ENCODE measurements around the gene ZNF678.
"Not testable (repeated sequence)": the region's sequence is repeated elsewhere in the genome, so short reads cannot be mapped to it uniquely, and the experiment has no call there.

The ZNF678 gene

DNA sequence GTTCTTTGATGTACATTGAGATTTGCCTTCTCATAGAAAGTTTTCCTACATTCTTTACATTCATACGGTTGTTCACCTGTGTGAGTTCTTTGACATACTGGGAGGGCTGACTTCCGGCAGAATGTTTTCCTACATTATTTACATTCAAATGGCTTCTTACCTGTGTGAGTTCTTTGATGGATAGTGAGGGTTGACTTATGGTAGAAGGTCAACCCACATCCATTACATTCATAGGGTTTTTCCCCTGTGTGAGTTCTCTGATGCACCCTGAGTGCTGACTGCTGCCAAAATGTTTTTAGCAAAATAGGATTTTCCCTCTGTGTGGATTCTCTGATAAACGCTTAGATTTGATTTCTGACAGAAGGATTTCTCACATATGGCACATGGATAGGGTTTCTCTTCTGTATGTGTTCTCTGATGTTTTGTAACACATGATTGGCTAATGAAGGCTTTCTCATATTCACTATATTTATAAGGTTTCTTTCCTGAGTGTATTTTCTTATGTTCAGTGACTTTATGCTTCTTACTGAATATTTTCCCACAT is 134.0 kb downstream of the ZNF678 start:
- Mint-ChIP-seq H3K27ac (no peak overlapping the region), H3K27me3 (peaks cover 3% of the 10 kb centered on the region), H3K36me3 (ENCODE audit: low read depth) (peaks cover 6% of the 10 kb centered on the region), H3K4me3 (no peak overlapping the region), H3K9me3 (peaks cover 52% of the 10 kb centered on the region), H3K4me1 (ENCODE audit: low read depth) (no peaks in the 10 kb centered on the region)

DNA sequence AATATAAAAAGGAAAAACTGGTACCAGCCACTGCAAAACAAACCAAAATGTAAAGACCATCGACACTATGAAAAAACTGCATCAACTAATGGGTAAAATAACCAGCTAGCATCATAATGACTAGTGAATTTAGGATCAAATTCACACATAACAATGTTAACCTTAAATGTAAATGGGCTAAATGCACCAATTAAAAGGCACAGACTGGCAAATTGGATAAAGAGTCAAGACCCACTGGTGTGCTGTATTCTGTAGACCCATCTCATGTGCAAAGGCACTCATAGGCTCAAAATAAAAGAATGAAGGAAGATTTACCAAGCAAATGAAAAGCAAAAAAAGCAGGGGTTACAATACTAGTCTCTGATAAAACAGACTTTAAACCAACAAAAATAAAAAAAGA is 138.3 kb downstream of the ZNF678 start:
- H3K36me3 Mint-ChIP-seq (ENCODE audit: low read depth); H3K27me3 Mint-ChIP-seq; H3K27ac Mint-ChIP-seq; H3K4me3 Mint-ChIP-seq; H3K4me1 Mint-ChIP-seq (ENCODE audit: low read depth): not testable (repeated sequence)
- peaks cover 52% of the 10 kb centered on the region for H3K9me3 Mint-ChIP-seq

GRCh38 chr1:227707846-227708245 is 144.5 kb downstream of the ZNF678 start:
- Mint-ChIP-seq H3K9me3 (peaks cover 30% of the 10 kb centered on the region), H3K27ac (no peak overlapping the region), H3K4me3 (no peak overlapping the region)

DNA sequence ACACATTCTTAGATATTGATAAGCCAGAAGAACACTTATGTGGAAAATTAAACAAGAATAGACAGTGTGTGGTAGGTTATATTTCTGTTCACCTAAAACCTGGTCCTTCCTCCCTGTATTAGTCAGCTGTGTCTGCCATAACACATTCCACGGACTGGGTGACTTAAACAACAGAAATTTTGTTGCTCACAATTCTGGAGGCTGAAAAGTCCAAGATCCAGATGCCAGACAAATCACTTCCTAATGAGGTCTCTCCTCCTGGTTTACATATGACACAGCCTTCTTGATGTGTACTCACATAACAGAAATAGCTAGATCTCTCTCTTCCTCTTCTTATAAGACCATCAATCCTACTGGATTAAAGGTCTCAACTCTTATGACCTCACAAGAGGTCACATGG is 146.1 kb downstream of the ZNF678 start:
- H3K27ac Mint-ChIP-seq = no peak overlapping the region
- H3K36me3 Mint-ChIP-seq (ENCODE audit: low read depth) = peaks cover 7% of the 10 kb centered on the region
- no peak overlapping the region for H3K4me3 Mint-ChIP-seq
- peaks cover 8% of the 10 kb centered on the region for H3K4me1 Mint-ChIP-seq (ENCODE audit: low read depth)
- peaks cover 8% of the 10 kb centered on the region for H3K27me3 Mint-ChIP-seq
- H3K9me3 Mint-ChIP-seq = peaks cover 30% of the 10 kb centered on the region

More at GRCh38 chr1:227707846-227708245, 144.5 kb downstream of the ZNF678 start:
- H3K36me3 Mint-ChIP-seq (ENCODE audit: low read depth) = peaks cover 7% of the 10 kb centered on the region
- H3K4me1 Mint-ChIP-seq (ENCODE audit: low read depth) = peaks cover 8% of the 10 kb centered on the region
- H3K27me3 Mint-ChIP-seq = peaks cover 3% of the 10 kb centered on the region

DNA sequence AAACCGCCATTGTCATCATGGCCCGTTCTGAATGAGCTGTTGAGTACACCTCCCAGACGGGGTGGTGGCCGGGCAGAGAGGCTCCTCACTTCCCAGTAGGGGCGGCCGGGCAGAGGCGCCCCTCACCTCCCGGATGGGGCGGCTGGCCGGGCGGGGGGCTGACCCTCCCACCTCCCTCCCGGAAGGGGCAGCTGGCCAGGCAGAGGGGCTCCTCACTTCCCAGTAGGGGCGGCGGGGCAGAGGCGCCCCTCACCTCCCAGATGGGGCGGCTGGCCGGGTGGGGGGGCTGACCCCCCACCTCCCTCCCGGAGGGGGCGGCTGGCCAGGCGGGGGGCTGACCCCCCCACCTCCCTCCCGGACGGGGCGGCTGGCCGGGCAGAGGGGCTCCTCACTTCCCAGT is 147.1 kb downstream of the ZNF678 start:
- H3K27me3 Mint-ChIP-seq = peaks cover 13% of the 10 kb centered on the region
- H3K36me3 Mint-ChIP-seq (ENCODE audit: low read depth); H3K4me3 Mint-ChIP-seq; H3K27ac Mint-ChIP-seq; H3K4me1 Mint-ChIP-seq (ENCODE audit: low read depth): not testable (repeated sequence)
- H3K9me3 Mint-ChIP-seq = peaks cover 38% of the 10 kb centered on the region

GRCh38 chr1:227712648-227713047 is 149.3 kb downstream of the ZNF678 start:
- Mint-ChIP-seq H3K27me3 (peaks cover 13% of the 10 kb centered on the region), H3K9me3 (peaks cover 53% of the 10 kb centered on the region), H3K4me3 (no peak overlapping the region), H3K36me3 (ENCODE audit: low read depth) (peaks cover 15% of the 10 kb centered on the region), H3K27ac (no peak overlapping the region), H3K4me1 (ENCODE audit: low read depth) (peaks cover 6% of the 10 kb centered on the region)

GRCh38 chr1:227718932-227719331 is 155.6 kb downstream of the ZNF678 start:
- no peak overlapping the region for H3K27ac Mint-ChIP-seq
- peaks cover 74% of the 10 kb centered on the region for H3K9me3 Mint-ChIP-seq
- no peak overlapping the region for H3K4me3 Mint-ChIP-seq
- H3K4me1 Mint-ChIP-seq (ENCODE audit: low read depth) = no peaks in the 10 kb centered on the region
- H3K27me3 Mint-ChIP-seq = peaks cover 10% of the 10 kb centered on the region
- H3K36me3 Mint-ChIP-seq (ENCODE audit: low read depth) = peaks cover 28% of the 10 kb centered on the region

DNA sequence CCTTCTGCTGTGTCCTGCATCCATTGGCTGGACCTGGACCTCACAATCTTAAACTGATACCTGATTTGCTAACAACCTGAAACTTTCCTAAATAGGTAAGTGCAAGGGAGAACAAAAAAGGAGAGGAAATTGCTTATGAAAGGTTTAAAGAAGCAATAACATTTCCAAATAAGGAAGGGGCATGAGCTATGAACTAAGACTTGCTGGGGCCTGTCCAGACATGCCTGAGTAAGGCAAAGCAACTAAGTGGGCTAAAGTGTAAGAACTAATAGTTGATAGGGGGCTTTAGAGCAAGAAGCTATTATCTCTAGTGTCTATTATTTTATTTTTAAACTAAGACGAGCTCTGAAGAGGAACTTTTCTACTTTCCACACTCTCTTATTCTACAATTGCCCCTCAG is 160.1 kb downstream of the ZNF678 start:
- Mint-ChIP-seq H3K36me3 (ENCODE audit: low read depth) (peaks cover 19% of the 10 kb centered on the region), H3K27me3 (peaks cover 12% of the 10 kb centered on the region), H3K27ac (no peak overlapping the region), H3K4me3 (no peak overlapping the region), H3K4me1 (ENCODE audit: low read depth) (peaks cover 17% of the 10 kb centered on the region), H3K9me3 (peaks cover 45% of the 10 kb centered on the region)

- peaks cover 34% of the 10 kb centered on the region for H3K9me3 Mint-ChIP-seq
- H3K36me3 Mint-ChIP-seq (ENCODE audit: low read depth) = peaks cover 15% of the 10 kb centered on the region
- no peak overlapping the region for H3K4me3 Mint-ChIP-seq
- H3K27ac Mint-ChIP-seq = no peak overlapping the region
- H3K27me3 Mint-ChIP-seq = peaks cover 12% of the 10 kb centered on the region
- H3K4me1 Mint-ChIP-seq (ENCODE audit: low read depth) = peaks cover 31% of the 10 kb centered on the region
These were observed 161.7 kb downstream of the ZNF678 start for GRCh38 chr1:227725046-227725445.

DNA sequence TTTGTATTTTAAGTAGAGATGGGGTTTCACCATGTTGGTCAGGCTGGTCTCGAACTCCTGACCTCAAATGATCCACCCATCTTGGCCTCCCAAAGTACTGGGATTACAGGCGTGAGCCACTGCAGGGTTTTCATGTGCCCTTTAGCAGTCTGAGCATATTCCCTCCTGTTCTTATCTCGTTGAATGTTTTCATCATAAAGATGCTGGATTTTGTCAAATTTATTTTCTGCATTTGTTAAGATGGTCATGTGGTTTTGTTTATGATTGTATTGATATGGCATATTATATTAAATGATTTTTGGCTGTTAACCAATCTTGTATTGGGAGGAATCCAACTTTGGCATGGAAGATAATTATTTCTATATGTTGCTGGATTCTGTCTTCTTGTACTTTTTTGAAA is 163.0 kb downstream of the ZNF678 start:
- Mint-ChIP-seq H3K4me3 (no peak overlapping the region), H3K27me3 (peaks cover 12% of the 10 kb centered on the region), H3K36me3 (ENCODE audit: low read depth) (peaks cover 12% of the 10 kb centered on the region), H3K27ac (no peak overlapping the region), H3K9me3 (peaks cover 23% of the 10 kb centered on the region), H3K4me1 (ENCODE audit: low read depth) (peaks cover 37% of the 10 kb centered on the region)
